GM18505 (cell line): ENCODE data around the gene DLST.

Experiments used
- ATAC-seq: cut with Tn5 transposase; IDR thresholded peaks from one replicate; pipeline ENCODE4 v1.9.1; 2021; ENCODE audit not compliant: unreplicated experiment
- POLR2A ChIP-seq: IDR thresholded peaks from 4 replicates; pipeline ENCODE4 v1.6.1; 2011; ENCODE audit warnings: borderline replicate concordance; ENCODE audit not compliant: insufficient read depth, insufficient read length; ENCODE audit errors: extremely low read depth

The DLST gene

GRCh38 chr14:74942181-74942580 is 60.5 kb downstream of the DLST start:
- no peak for TF ChIP-seq POLR2A
- no peak for ATAC-seq

DNA sequence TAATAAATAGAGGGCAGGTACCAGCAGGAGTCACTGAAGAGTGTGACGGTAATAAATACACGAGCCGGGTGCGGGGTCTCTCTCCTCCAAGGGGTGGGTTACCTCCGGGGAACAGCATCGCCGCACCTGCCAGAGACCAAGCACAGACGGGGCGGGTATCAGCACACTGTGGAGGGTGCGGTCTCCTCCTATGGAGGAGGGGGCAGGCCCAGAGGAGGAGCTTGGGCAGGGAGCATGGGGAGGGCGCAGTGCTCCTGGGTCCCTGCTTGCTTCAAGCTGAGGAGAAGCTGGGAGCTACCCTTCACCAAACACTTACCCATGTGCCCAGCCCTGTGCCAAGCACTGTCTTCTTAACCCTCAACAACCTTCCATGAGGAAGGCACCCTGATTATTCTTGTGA is 60.9 kb downstream of the DLST start:
- no peak for ATAC-seq
- TF ChIP-seq POLR2A, result no peak

DNA sequence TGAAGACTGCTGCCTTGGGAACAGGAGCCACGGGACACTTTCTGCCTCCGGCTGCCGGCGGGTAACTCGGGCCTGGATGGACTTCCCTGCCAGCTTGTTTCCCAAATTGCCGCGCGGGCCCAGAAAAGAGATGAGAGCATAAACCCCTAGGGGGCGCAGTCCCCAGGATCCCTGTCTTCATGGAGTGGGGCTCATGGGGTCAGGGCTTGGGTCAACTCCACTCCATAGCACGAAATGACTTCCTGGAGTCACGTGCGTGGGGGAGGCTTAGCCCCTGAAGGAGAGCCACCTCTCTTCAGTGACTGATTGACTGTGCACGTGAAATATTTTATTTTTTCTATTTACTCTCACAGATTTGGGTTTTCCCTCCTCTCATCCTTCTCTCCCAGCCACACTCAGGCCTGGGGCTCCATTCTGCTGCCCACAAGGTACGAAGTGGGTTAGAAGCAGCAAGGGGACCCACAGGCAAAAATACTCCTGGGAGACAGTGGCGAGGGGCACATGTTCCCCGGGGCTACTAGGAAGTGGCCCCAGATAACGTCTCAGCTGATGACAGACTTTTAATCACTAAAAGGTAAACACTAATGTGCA is 63.6 kb downstream of the DLST start:
- ATAC-seq, result no peak
- TF ChIP-seq POLR2A, result no peak

GRCh38 chr14:74945852-74946658 is 64.3 kb downstream of the DLST start:
- no peak for ATAC-seq
- TF ChIP-seq POLR2A, result no peak

GRCh38 chr14:74946659-74947281 is 65.1 kb downstream of the DLST start:
- TF ChIP-seq POLR2A, result no peak
- no peak for ATAC-seq

- no peak for TF ChIP-seq POLR2A
- no peak for ATAC-seq
These were observed 65.9 kb downstream of the DLST start for GRCh38 chr14:74947353-74948227.

GRCh38 chr14:74948228-74949175 is 66.8 kb downstream of the DLST start:
- TF ChIP-seq POLR2A, result no peak
- ATAC-seq, result no peak

DNA sequence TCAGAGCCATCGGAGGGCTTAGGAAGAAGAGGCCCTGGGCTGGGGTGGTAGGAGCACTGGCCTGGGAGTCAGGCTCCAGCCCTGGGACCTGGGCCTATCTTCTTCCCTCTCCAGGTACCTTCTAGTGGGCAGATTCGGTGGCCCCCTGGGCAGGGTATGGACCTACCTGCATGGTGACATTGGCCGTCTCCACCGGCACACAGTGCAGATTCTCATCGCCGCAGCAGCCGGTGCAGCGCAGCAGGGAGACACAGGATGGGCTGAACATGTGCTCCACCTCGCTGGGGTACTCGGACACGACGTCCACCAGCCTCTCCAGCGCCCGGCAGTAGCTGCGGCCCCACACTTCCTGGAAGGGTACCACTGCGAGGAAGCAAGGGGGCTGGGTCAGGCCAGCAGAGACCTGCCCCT is 67.5 kb downstream of the DLST start:
- TF ChIP-seq POLR2A, result no peak
- ATAC-seq, result no peak

GRCh38 chr14:74949859-74950573 is 68.3 kb downstream of the DLST start:
- no peak for TF ChIP-seq POLR2A
- ATAC-seq, result no peak

DNA sequence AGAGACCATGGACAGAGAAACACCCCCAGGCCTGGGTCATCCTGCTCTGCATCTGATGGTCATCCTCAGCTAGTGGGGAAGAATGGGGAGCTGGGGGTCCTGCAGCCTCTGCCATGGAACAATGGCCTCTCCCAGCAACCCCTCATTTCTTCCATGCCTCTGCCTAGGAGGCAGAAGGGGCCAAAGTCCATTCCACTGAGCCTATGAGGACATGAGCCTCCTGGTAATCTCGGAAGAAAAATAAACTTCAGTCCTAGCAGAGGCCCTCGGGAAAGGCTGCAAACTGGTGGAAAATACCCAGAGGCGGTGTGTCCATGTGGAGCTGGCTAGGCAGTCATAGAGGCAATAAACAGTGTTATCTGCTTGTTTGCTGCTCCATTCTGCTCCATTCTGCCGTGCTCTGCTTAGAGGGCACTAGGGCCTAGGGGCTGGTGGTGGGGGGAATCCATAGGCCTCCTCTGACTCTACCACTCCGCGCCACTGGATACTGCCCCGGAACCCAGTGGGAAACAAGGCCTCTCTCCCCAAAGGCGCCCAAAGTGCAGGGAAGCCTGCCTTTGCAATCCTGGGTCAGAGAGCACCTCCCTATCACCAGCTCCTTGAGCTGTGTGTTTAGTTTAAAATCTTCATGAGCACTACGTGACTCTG is 69.2 kb downstream of the DLST start:
- ATAC-seq, result no peak
- TF ChIP-seq POLR2A, result no peak
